HAP-1 (cell line): ENCODE measurements around the gene HSD11B1.

Experiments used
- DNase-seq, 2 experiments: peaks; one replicate each; pipeline ENCODE4 v3.0.0-alpha.2; 2016 to 2020; ENCODE audit warnings: low spot score in 2 of 2
- H3K27me3 ChIP-seq: fragments of 250-450 bp; sonication (Bioruptor Pico); 2 replicates; pipeline ENCODE4 v1.5.1; 2020; ENCODE audit warnings: low read depth, mild to moderate bottlenecking, moderate library complexity
- H3K36me3 ChIP-seq: fragments of 250-450 bp; sonication (Bioruptor Pico); replicated peaks from 2 replicates; pipeline ENCODE4 v1.5.1; 2020; ENCODE audit warnings: mild to moderate bottlenecking
- H3K4me1 ChIP-seq: fragments of 250-450 bp; sonication (Bioruptor Pico); 2 replicates; pipeline ENCODE4 v1.5.1; 2020; ENCODE audit warnings: mild to moderate bottlenecking
- H3K4me3 ChIP-seq: fragments of 250-450 bp; sonication (Bioruptor Pico); 2 replicates; pipeline ENCODE4 v1.5.1; 2020; ENCODE audit warnings: mild to moderate bottlenecking, moderate library complexity
- H3K9me3 ChIP-seq: fragments of 250-450 bp; sonication (Bioruptor Pico); 2 replicates; pipeline ENCODE4 v1.5.1; 2020; ENCODE audit warnings: mild to moderate bottlenecking, moderate library complexity
- in situ Hi-C: fragments of 300-500 bp; cut with MboI; formaldehyde crosslinking; loops from 3 replicates; pipeline ENCODE4 v1.14.3; 2020; ENCODE audit warnings: low sequenced_read_pairs, inconsistent platforms, mixed read lengths

HSD11B1 gene

DNA sequence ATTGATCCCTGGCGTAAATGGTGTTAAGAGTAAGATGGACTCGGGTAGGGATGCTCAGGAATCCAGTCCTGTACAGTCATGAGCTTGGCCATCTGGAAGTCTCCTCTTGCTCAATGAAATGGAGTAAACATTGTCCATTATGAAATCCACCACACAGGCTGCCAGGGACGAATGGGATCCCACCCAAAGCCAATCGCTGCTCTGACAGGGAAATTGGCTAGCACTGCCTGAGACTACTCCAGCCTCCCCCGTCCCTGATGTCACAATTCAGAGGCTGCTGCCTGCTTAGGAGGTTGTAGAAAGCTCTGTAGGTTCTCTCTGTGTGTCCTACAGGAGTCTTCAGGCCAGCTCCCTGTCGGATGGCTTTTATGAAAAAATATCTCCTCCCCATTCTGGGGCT, at the start of gene HSD11B1:
TSS of gene HSD11B1 (plus strand) at position 263 of the 400 bp plus-strand sequence. CDS start at position 360, 97 bp downstream.
- DNase-seq: no peak
- in situ Hi-C loops: no loop called here

GRCh38 chr1:209655411-209656231, 49.0 kb upstream of the HSD11B1 start:
- DNase-seq: no peak
- Histone ChIP-seq H3K27me3 (no peaks in the 10 kb centered on the region), H3K9me3 (no peaks in the 10 kb centered on the region), H3K36me3 (no peaks in the 10 kb centered on the region), H3K4me1 (no peaks in the 10 kb centered on the region), H3K4me3 (no peak overlapping the region)
- in situ Hi-C loops: no loop called here

More for the DNA sequence above, at the start of gene HSD11B1:
- H3K36me3 ChIP-seq: no peaks in the 10 kb centered on the region
- no peaks in the 10 kb centered on the region for H3K9me3 ChIP-seq
- H3K4me1 ChIP-seq: no peaks in the 10 kb centered on the region
- 0 out of 2 replicates have a peak, but pooled peaks cover 2% of the 10 kb centered on the region for H3K27me3 ChIP-seq
- no peak within 1 kb of the TSS for H3K4me3 ChIP-seq

- H3K9me3 ChIP-seq: no peaks in the 10 kb centered on the region
- no peaks in the 10 kb centered on the region for H3K27me3 ChIP-seq
- H3K36me3 ChIP-seq: no peaks in the 10 kb centered on the region
- no peak overlapping the region for H3K4me3 ChIP-seq
- in situ Hi-C loops: no loop called here
- no peaks in the 10 kb centered on the region for H3K4me1 ChIP-seq
- no peak for DNase-seq
These were observed 47.3 kb upstream of the HSD11B1 start for GRCh38 chr1:209657140-209657879.

DNA sequence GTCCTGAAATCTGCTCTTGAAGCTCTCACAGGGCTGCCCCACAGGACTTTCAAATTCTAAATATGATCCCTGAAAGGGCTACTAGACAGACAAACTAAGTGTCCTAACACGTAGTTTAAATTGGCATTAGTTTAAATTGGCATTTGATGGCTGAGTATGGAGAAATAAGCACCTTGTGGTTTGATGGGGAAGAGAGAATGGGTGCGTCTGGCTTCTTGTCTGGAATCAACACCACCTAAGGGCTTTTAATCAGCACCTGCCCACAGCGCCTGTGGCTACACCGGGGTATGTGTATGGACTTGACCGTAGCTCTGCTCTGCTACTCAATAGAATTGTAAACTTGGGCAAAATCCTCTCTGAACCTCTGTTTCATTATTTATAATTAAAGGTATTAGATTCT, 46.7 kb upstream of the HSD11B1 start:
- H3K4me3 ChIP-seq: no peak overlapping the region
- H3K36me3 ChIP-seq: no peaks in the 10 kb centered on the region
- H3K9me3 ChIP-seq: no peaks in the 10 kb centered on the region
- H3K27me3 ChIP-seq: no peaks in the 10 kb centered on the region
- no peaks in the 10 kb centered on the region for H3K4me1 ChIP-seq
- in situ Hi-C loops: no loop called here
- DNase-seq: no peak

DNA sequence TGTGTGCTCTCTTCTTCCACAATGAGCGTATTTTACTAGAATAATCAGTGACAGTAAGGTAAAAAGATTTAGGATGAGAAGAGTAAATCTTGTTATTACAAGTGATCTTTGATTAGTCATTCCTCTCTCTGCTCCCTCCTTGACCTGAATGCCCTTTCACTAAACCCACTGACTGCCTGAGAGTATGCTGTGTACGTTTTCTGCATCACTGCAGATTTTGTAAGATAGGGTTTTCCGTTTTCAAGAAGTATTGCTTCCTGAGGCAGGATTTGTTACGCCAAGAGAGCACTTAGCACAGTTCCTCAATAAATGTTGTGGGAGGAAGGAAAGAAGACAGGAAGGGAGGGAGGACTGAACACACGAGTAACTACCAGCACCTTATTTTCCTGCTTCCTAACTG, 44.7 kb upstream of the HSD11B1 start:
- Histone ChIP-seq H3K36me3 (no peaks in the 10 kb centered on the region), H3K9me3 (no peaks in the 10 kb centered on the region), H3K4me3 (no peak overlapping the region), H3K27me3 (no peaks in the 10 kb centered on the region), H3K4me1 (no peaks in the 10 kb centered on the region)
- in situ Hi-C loops: no loop called here
- DNase-seq: no peak

DNA sequence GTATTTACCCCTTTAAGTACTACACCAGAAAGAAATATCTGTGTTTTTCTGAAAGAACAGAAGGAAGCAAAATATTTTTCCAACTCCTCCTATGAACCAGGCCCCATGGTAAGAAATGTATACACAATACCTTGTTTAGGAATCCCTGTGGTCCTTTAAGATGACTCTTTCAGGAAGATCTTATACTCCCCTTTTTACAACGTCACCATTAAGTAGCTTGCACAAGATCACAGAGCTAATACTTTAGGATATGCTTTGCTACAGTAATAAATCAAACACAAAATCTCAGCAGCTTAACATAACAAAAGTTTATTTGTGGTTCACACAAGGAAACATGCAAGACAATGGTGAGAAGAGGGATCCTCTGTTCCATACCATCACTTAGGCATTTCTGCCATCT, 43.6 kb upstream of the HSD11B1 start:
- Histone ChIP-seq H3K4me1 (no peaks in the 10 kb centered on the region), H3K4me3 (no peak overlapping the region), H3K36me3 (no peaks in the 10 kb centered on the region), H3K27me3 (no peaks in the 10 kb centered on the region), H3K9me3 (no peaks in the 10 kb centered on the region)
- no peak for DNase-seq
- in situ Hi-C loops: no loop called here

- no peaks in the 10 kb centered on the region for H3K9me3 ChIP-seq
- no peaks in the 10 kb centered on the region for H3K4me1 ChIP-seq
- DNase-seq: no peak
- H3K4me3 ChIP-seq: no peak overlapping the region
- in situ Hi-C loops: no loop called here
- H3K27me3 ChIP-seq: no peaks in the 10 kb centered on the region
- no peaks in the 10 kb centered on the region for H3K36me3 ChIP-seq
These were observed 41.7 kb upstream of the HSD11B1 start for GRCh38 chr1:209662879-209663327.

DNA sequence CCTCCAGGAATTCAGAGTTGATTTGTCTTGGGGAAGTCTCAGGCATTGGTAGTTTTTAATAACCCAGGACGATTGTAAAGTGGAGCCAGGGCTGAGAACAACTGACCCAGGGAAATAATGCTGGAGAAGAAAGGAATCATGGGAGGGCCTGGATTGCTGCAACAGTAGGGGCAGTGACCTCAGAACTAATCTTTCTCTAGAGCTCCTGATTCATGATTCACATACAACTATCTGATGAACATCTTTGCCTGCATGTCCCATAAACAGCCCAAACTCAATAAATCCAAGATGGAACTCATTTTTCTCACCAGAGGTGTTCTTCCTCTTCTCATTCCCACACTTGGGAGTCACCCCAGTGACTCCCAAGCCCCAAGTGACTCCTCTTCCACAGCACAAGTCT, 37.5 kb upstream of the HSD11B1 start:
- H3K4me3 ChIP-seq: no peak overlapping the region
- H3K27me3 ChIP-seq: no peaks in the 10 kb centered on the region
- DNase-seq: no peak
- in situ Hi-C loops: no loop called here
- no peaks in the 10 kb centered on the region for H3K36me3 ChIP-seq
- H3K4me1 ChIP-seq: no peaks in the 10 kb centered on the region
- no peaks in the 10 kb centered on the region for H3K9me3 ChIP-seq

DNA sequence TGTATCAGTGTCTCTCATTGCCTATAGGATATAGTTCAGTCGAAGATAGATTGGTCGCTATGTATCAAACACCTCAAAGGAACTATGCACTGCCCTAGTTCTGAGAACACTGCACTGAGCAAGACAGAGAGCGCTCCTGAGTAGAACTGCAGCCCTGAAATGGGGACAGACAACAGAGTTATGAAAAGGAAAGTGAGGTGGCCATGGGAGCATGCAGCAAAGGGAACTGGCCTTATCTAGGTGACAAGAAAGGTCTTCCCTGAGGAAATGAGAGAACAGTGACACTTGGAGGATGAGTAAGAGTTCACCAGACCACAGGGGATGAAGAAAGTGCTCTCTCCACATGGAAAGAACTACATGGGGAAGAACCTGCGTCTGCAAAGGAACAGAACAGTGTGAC, 36.9 kb upstream of the HSD11B1 start:
- Histone ChIP-seq H3K9me3 (no peaks in the 10 kb centered on the region), H3K4me1 (no peaks in the 10 kb centered on the region), H3K36me3 (no peaks in the 10 kb centered on the region), H3K27me3 (no peaks in the 10 kb centered on the region), H3K4me3 (no peak overlapping the region)
- no peak for DNase-seq
- in situ Hi-C loops: no loop called here

DNA sequence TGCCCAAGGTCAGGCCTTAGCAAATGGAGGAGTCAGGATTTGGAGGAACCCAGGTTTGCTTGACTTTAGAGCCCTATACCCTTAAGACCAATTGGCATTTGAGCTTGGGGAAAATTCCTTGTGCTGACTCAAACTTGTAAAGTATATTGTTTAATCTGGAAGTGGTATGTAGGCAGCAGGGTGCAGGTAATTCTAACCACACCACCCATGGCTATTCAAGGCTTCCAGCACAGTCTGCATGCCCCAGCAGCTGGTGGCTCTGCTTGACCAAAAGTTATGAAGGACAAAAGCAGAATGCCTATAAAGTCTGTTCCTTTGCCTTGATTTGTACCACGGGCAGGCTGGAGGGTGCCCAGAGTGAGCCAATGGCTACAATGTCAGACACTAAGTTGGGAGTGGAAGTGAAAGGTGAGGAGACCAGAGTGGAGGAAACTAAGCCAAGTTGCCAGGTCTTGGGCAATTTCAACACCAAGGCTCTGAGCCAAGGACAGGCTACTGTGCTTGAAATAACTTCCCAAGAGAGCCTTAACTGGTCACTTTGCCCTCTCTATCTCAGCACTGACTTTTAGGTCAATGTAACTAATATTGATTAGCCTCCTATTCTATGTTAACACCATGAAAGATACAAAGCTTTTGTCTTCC, 34.1 kb upstream of the HSD11B1 start:
- Histone ChIP-seq H3K9me3 (no peaks in the 10 kb centered on the region), H3K4me1 (no peaks in the 10 kb centered on the region), H3K4me3 (no peak overlapping the region), H3K27me3 (peaks cover 21% of the 10 kb centered on the region), H3K36me3 (no peaks in the 10 kb centered on the region)
- in situ Hi-C loops: no loop called here
- DNase-seq: no peak

DNA sequence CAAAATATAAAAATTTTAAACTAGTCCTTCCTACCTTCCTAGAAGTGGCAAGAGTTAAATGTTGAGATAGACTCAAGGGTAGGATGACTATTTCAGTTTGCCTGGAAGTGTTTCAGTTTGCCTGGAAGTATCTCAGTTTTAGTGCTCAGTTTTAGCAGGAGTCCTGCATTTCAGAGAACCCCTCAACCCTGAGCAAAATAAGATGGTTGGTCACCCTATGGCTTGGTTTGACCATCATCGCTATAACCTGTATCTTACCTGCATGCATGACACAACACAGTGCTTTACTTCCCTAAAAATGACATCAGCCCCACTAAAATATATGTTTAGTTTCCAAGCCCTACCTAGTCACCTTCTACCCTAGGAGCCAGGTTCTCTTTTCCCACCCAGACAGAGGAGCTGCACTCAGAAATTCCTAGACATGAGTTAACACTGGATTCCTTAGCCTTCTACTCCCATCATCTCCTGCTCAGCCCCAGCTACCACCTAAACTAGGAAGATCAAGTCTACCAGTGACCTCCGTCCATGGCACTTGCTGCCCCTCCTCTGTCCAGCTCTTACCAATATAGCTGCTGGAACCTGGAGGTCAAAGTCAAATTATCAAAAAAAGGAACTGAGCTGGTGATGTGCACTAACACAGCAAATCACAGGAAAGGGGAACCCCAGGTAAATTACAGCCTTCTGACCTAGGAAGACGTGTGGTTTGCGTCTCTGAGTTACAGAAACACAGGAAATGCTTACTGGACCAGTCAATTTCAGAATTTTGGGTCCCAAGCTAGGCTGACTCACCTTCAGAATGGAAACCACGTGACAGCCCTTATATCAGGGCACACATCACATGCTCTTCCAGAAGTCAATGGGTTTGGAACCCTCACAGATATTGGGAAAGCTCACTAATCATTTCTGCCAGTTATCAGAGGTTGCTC, 31.7 kb upstream of the HSD11B1 start:
- H3K27me3 ChIP-seq: peaks cover 36% of the 10 kb centered on the region
- H3K4me3 ChIP-seq: no peak overlapping the region
- H3K9me3 ChIP-seq: no peaks in the 10 kb centered on the region
- in situ Hi-C loops: no loop called here
- no peaks in the 10 kb centered on the region for H3K36me3 ChIP-seq
- DNase-seq: no peak
- H3K4me1 ChIP-seq: no peaks in the 10 kb centered on the region

DNA sequence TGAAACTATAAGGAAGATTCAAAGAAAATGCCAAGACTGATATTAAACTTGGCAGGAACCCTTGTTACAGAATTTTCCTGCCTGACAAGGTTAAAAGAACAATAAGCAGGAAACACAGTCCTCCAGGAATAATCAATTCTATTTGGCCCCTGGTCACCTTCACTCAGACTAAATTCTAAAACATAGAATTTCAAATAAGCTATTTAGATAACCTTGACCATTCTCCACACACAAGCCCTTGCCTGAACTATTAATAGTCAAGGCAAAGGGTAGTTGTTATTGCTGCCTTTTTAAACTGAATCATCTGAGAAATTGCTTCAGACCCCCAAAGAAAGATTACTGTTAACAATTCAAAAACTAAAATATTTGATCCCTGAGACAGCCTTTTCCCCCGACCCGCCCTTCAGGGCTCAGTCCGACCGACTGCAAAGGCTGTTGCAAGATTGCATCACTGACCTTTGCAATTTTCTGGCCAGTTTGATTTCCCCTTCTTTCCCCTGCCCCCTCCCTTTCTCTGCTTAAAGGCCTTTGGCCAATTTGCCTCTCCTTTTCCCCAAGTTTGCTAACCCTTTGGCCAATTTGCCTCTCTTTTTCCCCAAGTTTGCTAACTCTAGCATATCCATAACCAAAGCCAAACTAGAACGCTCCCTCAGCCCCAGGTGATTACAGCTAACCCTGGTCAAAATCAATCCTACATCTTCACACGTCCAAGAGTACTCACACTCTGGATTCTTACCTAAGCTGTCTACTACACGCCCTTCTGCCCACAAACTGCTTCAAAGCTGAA, 30.8 kb upstream of the HSD11B1 start:
- Histone ChIP-seq H3K36me3 (no peaks in the 10 kb centered on the region), H3K4me1 (no peaks in the 10 kb centered on the region), H3K4me3 (no peak overlapping the region), H3K9me3 (no peaks in the 10 kb centered on the region), H3K27me3 (peaks cover 36% of the 10 kb centered on the region)
- in situ Hi-C loops: no loop called here
- no peak for DNase-seq
